KMS-11 (cell line): ENCODE measurements around the gene ULK4.

Experiments used
- H2AFZ ChIP-seq: fragments of 200-600 bp; sonication (generic); 2 replicates; pipeline ENCODE4 v1.6.1; 2016; ENCODE audit warnings: antibody characterized with exemption, mixed run types, low read depth
- H3K27ac ChIP-seq: fragments of 200-600 bp; sonication (generic); 2 replicates; pipeline ENCODE4 v1.6.1; 2016; ENCODE audit warnings: mild to moderate bottlenecking, mixed run types
- H3K27me3 ChIP-seq: fragments of 200-600 bp; sonication (generic); 2 replicates; pipeline ENCODE4 v1.6.1; 2017; ENCODE audit warnings: mild to moderate bottlenecking, low read depth, mixed run types, moderate library complexity; ENCODE audit not compliant: insufficient read depth
- H3K36me3 ChIP-seq: fragments of 200-600 bp; sonication (generic); 2 replicates; pipeline ENCODE4 v1.6.1; 2017; ENCODE audit warnings: mild to moderate bottlenecking, mixed run types; ENCODE audit not compliant: insufficient read depth
- H3K4me1 ChIP-seq: fragments of 200-600 bp; sonication (generic); 2 replicates; pipeline ENCODE4 v1.6.1; 2016; ENCODE audit warnings: mild to moderate bottlenecking, low read depth, mixed run types; ENCODE audit not compliant: poor library complexity, severe bottlenecking
- H3K4me2 ChIP-seq: fragments of 200-600 bp; sonication (generic); 2 replicates; pipeline ENCODE4 v1.7.0; 2016; ENCODE audit warnings: mild to moderate bottlenecking, mixed run types
- H3K4me3 ChIP-seq: fragments of 200-600 bp; sonication (generic); IDR thresholded peaks from 2 replicates; pipeline ENCODE4 v1.6.1; 2017; ENCODE audit warnings: low read depth, low read length, mixed read lengths; ENCODE audit not compliant: insufficient read depth
- H3K79me2 ChIP-seq: fragments of 200-600 bp; sonication (generic); 2 replicates; pipeline ENCODE4 v1.6.1; 2016; ENCODE audit warnings: low read depth, mixed run types; ENCODE audit not compliant: insufficient read depth
- H3K9ac ChIP-seq: fragments of 200-600 bp; sonication (generic); 2 replicates; pipeline ENCODE4 v1.6.1; 2016; ENCODE audit warnings: mild to moderate bottlenecking, mixed run types
- H4K20me1 ChIP-seq: fragments of 200-600 bp; sonication (generic); 2 replicates; pipeline ENCODE4 v1.6.1; 2016; ENCODE audit warnings: mild to moderate bottlenecking, mixed run types; ENCODE audit not compliant: insufficient read depth
- CTCF ChIP-seq: fragments of 200-600 bp; sonication (generic); conservative IDR thresholded peaks from 2 replicates; pipeline ENCODE4 v1.6.1; 2017; ENCODE audit warnings: low read depth, mild to moderate bottlenecking, antibody characterized with exemption, low read length, moderate library complexity, mixed read lengths

Gene ULK4

GRCh38 chr3:41362638-41363559 is 599.0 kb downstream of the ULK4 start:
- Histone ChIP-seq H2AFZ (no peak overlapping the region), H4K20me1 (no peaks in the 10 kb centered on the region), H3K4me1 (no peaks in the 10 kb centered on the region), H3K27me3 (no peaks in the 10 kb centered on the region), H3K4me2 (no peak overlapping the region), H3K79me2 (no peaks in the 10 kb centered on the region), H3K4me3 (no peak overlapping the region), H3K27ac (no peak overlapping the region), H3K9ac (no peak overlapping the region), H3K36me3 (no peaks in the 10 kb centered on the region)
- TF ChIP-seq CTCF: no peak

GRCh38 chr3:41357271-41357670 is 604.6 kb downstream of the ULK4 start:
- no peak overlapping the region for H3K4me2 ChIP-seq

GRCh38 chr3:41356775-41357174 is 605.1 kb downstream of the ULK4 start:
- no peaks in the 10 kb centered on the region for H3K36me3 ChIP-seq
- H3K4me3 ChIP-seq: no peak overlapping the region
- H3K4me1 ChIP-seq: no peaks in the 10 kb centered on the region
- H4K20me1 ChIP-seq: no peaks in the 10 kb centered on the region
- no peak overlapping the region for H3K27ac ChIP-seq
- no peak overlapping the region for H3K4me2 ChIP-seq
- no peaks in the 10 kb centered on the region for H3K79me2 ChIP-seq
- no peak overlapping the region for H3K9ac ChIP-seq
- H2AFZ ChIP-seq: no peak overlapping the region
- H3K27me3 ChIP-seq: no peaks in the 10 kb centered on the region
- TF ChIP-seq CTCF: no peak

More at GRCh38 chr3:41357271-41357670, 604.6 kb downstream of the ULK4 start:
- Histone ChIP-seq H3K9ac (no peak overlapping the region), H3K27me3 (no peaks in the 10 kb centered on the region), H3K27ac (no peak overlapping the region), H3K79me2 (no peaks in the 10 kb centered on the region), H3K4me1 (no peaks in the 10 kb centered on the region), H4K20me1 (no peaks in the 10 kb centered on the region), H3K4me3 (no peak overlapping the region), H2AFZ (no peak overlapping the region), H3K36me3 (no peaks in the 10 kb centered on the region)
- no peak for TF ChIP-seq CTCF

- Histone ChIP-seq H3K4me1 (no peaks in the 10 kb centered on the region), H3K27ac (no peak overlapping the region), H3K9ac (no peak overlapping the region), H3K4me2 (no peak overlapping the region), H3K27me3 (no peaks in the 10 kb centered on the region), H3K4me3 (no peak overlapping the region), H3K79me2 (no peaks in the 10 kb centered on the region), H4K20me1 (no peaks in the 10 kb centered on the region), H2AFZ (no peak overlapping the region), H3K36me3 (no peaks in the 10 kb centered on the region)
- TF ChIP-seq CTCF: no peak
Measured at GRCh38 chr3:41352510-41352909, 609.4 kb downstream of the ULK4 start.
